Caco-2 (cell line): ENCODE results near the gene WASF3. TPM values are rescaled to one million over a fixed set of nuclear protein-coding genes. Genes with fewer than 3 reads are reported as not detected.

Experiments used
- BruUV-seq: library from RNA; stranded (reverse); fragments of 400-500 nt; replicated peaks from 2 replicates; lab custom pipeline; 2021; lab: Mats Ljungman, UMichigan
- CTCF ChIA-PET: fragments of 300-600 bp; sonication (Branson Sonifier 250); formaldehyde crosslinking; loops from one replicate; lab custom pipeline; 2022; ENCODE audit warnings: antibody characterized with exemption; lab: Charles Lee
- POLR2A ChIA-PET: fragments of 300-600 bp; sonication (Branson Sonifier 250); formaldehyde crosslinking; loops from one replicate; lab custom pipeline; 2022; ENCODE audit warnings: antibody characterized with exemption; lab: Charles Lee
- DNase-seq, 2 experiments: peaks; one replicate each; pipeline versions ENCODE4 v3.0.0 to v3.0.0-alpha.2; 2020 to 2022
- H3K27me3 ChIP-seq: replicated peaks from 2 replicates; pipeline ENCODE4 v1.6.0; 2011; ENCODE audit warnings: low read length; ENCODE audit not compliant: control insufficient read depth, insufficient read depth
- H3K36me3 ChIP-seq: 2 replicates; pipeline ENCODE4 v1.5.1; 2011; ENCODE audit warnings: low read length; ENCODE audit not compliant: control insufficient read depth, insufficient read depth
- H3K4me1 ChIP-seq: fragments of 250-450 bp; sonication (Bioruptor Pico); 2 replicates; pipeline ENCODE4 v1.5.1; 2020; ENCODE audit warnings: mild to moderate bottlenecking
- H3K4me3 ChIP-seq: 2 replicates; pipeline ENCODE4 v1.5.1; 2011; ENCODE audit warnings: low read depth, mild to moderate bottlenecking, control low read depth, low read length
- H3K9me3 ChIP-seq: fragments of 250-450 bp; sonication (Bioruptor Pico); 2 replicates; pipeline ENCODE4 v1.5.1; 2020; ENCODE audit warnings: mild to moderate bottlenecking, moderate library complexity
- H3K27ac Mint-ChIP-seq: one replicate; pipeline ENCODE4 v1.8.0; 2022; ENCODE audit warnings: mixed read lengths; ENCODE audit not compliant: unreplicated experiment
- H3K27me3 Mint-ChIP-seq: one replicate; pipeline ENCODE4 v1.8.0; 2022; ENCODE audit warnings: mixed read lengths; ENCODE audit not compliant: insufficient read depth, unreplicated experiment
- H3K36me3 Mint-ChIP-seq: one replicate; pipeline ENCODE4 v1.8.0; 2022; ENCODE audit warnings: mild to moderate bottlenecking, mixed read lengths; ENCODE audit not compliant: insufficient read depth, unreplicated experiment
- H3K4me1 Mint-ChIP-seq: one replicate; pipeline ENCODE4 v1.8.0; 2022; ENCODE audit warnings: low read depth, mixed read lengths; ENCODE audit not compliant: unreplicated experiment
- H3K4me3 Mint-ChIP-seq: one replicate; pipeline ENCODE4 v1.8.0; 2022; ENCODE audit warnings: mild to moderate bottlenecking, moderate library complexity, mixed read lengths; ENCODE audit not compliant: unreplicated experiment
- H3K9me3 Mint-ChIP-seq: one replicate; pipeline ENCODE4 v1.8.0; 2022; ENCODE audit warnings: mixed read lengths; ENCODE audit not compliant: unreplicated experiment
- intact Hi-C: fragments of 100-400 bp; cut with micrococcal nuclease; formaldehyde crosslinking; loops from one replicate; pipeline ENCODE4 v1.10.0; 2022; ENCODE audit not compliant: unreplicated experiment
- total RNA-seq: library from RNA; stranded (reverse); gene quantifications from 2 replicates; pipeline ENCODE4 v1.2.3, GENCODE V29; 2022
- TF ChIP-seq, protein P1 (sequence below), 2 experiments: fragments of 200-600 bp in 1 of 2; IDR thresholded peaks; 1 replicate in 1 of 2; 2 replicates in 1 of 2; pipeline versions ENCODE4 v1.5.1 to v1.8.0; 2011 to 2022; ENCODE audit warnings: antibody characterized with exemption in 1 of 2, control low read depth in 1 of 2, inconsistent platforms in 1 of 2, low read depth in 1 of 2, low read length in 1 of 2, mild to moderate bottlenecking in 1 of 2, moderate library complexity in 1 of 2; ENCODE audit not compliant: insufficient read depth in 1 of 2, severe bottlenecking in 1 of 2, unreplicated experiment in 1 of 2

Gene WASF3
- total RNA-seq, 1 experiment from 2014 or later, result not detected

DNA sequence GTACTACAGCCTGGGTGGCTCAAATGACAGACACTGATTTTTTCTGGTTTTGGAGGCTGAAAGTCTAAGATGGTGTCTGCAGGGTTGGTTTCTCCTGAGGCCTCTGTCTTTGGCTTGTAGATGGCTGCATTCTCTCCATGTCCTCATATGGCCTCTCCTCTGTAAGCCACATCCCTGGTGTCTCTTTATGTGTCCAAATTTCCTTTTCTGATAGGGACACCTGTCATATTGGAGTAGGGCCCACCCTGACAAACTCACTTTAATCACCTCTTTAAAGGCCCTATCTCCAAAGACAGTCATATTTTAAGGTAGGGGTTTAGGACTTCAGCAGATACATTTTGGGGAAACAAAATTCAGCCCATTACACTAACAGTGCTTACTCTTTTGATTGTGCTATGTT lies 32.0 kb upstream of the WASF3 start:
- H3K36me3 Mint-ChIP-seq, result no peaks in the 10 kb centered on the region
- BruUV-seq, result no TSS peak
- H3K27me3 Mint-ChIP-seq, result peaks cover 17% of the 10 kb centered on the region
- TF ChIP-seq, protein P1, sequence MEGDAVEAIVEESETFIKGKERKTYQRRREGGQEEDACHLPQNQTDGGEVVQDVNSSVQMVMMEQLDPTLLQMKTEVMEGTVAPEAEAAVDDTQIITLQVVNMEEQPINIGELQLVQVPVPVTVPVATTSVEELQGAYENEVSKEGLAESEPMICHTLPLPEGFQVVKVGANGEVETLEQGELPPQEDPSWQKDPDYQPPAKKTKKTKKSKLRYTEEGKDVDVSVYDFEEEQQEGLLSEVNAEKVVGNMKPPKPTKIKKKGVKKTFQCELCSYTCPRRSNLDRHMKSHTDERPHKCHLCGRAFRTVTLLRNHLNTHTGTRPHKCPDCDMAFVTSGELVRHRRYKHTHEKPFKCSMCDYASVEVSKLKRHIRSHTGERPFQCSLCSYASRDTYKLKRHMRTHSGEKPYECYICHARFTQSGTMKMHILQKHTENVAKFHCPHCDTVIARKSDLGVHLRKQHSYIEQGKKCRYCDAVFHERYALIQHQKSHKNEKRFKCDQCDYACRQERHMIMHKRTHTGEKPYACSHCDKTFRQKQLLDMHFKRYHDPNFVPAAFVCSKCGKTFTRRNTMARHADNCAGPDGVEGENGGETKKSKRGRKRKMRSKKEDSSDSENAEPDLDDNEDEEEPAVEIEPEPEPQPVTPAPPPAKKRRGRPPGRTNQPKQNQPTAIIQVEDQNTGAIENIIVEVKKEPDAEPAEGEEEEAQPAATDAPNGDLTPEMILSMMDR (IDR thresholded peaks at IDR 0.05; ENCODE audit: insufficient read depth in 1 of 2, low read depth in 1 of 2, low read length in 1 of 2, severe bottlenecking in 1 of 2, unreplicated experiment in 1 of 2), result no peak
- H3K4me3 ChIP-seq, result no peak overlapping the region
- H3K4me3 Mint-ChIP-seq, result no peak overlapping the region
- H3K27ac Mint-ChIP-seq, result no peak overlapping the region
- no peaks in the 10 kb centered on the region for H3K4me1 ChIP-seq
- H3K9me3 Mint-ChIP-seq, result no peaks in the 10 kb centered on the region
- DNase-seq, result no peak
- no peaks in the 10 kb centered on the region; the same call in 1 of the 2 replicates for H3K9me3 ChIP-seq
- POLR2A ChIA-PET, result no interaction called here
- H3K36me3 ChIP-seq, result no peaks in the 10 kb centered on the region
- no peaks in the 10 kb centered on the region for H3K27me3 ChIP-seq
- H3K4me1 Mint-ChIP-seq, result no peaks in the 10 kb centered on the region
- intact Hi-C loops, result no loop called here
- CTCF ChIA-PET, result no interaction called here

DNA sequence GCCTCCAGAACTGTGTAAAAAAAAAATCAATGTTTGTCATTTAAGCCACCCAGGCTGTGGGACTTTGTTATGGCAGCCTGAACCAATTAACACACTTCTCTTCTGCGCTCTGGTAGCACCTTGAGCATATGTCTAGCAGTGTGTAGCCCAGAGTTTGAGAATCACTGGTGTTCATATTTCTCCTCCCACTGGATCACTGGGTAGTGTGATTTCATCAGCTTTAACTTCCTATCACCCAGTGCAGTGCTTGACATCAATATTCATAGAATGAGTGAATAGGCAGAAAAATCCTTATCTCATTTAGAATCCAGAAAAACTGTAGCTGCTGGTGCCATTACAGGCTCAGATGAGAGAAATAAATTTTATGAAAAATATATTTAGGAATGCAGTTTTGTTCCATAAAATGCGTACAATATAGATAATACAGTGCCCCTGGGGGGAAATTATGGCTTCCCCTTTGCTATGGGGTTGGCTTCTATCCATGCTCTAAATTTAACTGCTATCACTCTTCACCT lies 30.7 kb upstream of the WASF3 start:
- H3K4me3 Mint-ChIP-seq, result no peak overlapping the region

DNA sequence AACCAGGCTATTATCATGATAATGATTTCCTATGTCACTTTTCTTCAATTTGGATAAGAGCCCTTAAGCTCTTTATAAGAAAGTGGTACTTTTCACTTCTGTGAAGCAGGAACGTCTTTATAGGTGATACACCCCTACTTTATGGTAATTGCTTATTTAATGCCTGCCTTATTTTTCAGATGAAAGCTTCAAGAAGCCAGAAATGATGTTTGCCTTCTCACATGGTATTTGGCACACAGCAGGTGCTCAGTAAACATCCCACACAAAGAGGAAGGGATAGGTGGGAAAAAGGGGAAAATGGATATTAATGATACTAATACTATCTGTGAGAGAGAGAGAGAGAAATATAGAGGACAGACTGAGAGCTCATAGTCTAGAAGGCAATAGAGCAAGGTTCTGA lies 29.0 kb upstream of the WASF3 start:
- Mint-ChIP-seq H3K36me3 (no peaks in the 10 kb centered on the region), H3K4me3 (no peak overlapping the region), H3K27me3 (peaks cover 14% of the 10 kb centered on the region), H3K4me1 (no peaks in the 10 kb centered on the region), H3K27ac (no peak overlapping the region), H3K9me3 (no peaks in the 10 kb centered on the region)
- TF ChIP-seq, protein P1 (IDR thresholded peaks at IDR 0.05; ENCODE audit: insufficient read depth in 1 of 2, low read depth in 1 of 2, low read length in 1 of 2, severe bottlenecking in 1 of 2, unreplicated experiment in 1 of 2), result no peak
- BruUV-seq, result no TSS peak
- ChIA-PET CTCF (no interaction called here), POLR2A (no interaction called here)
- intact Hi-C loops, result no loop called here
- H3K4me1 ChIP-seq, result no peaks in the 10 kb centered on the region
- no peak for DNase-seq
- no peak overlapping the region for H3K4me3 ChIP-seq
- no peaks in the 10 kb centered on the region; the same call in 1 of the 2 replicates for H3K9me3 ChIP-seq
- H3K27me3 ChIP-seq, result no peaks in the 10 kb centered on the region; the same call in 1 of the 2 replicates
- H3K36me3 ChIP-seq, result no peaks in the 10 kb centered on the region

More for the DNA sequence above, 30.7 kb upstream of the WASF3 start:
- H3K36me3 Mint-ChIP-seq, result no peaks in the 10 kb centered on the region
- H3K4me3 ChIP-seq, result no peak overlapping the region
- ChIA-PET POLR2A (no interaction called here), CTCF (no interaction called here)
- H3K4me1 ChIP-seq, result no peaks in the 10 kb centered on the region
- DNase-seq, result no peak
- no peaks in the 10 kb centered on the region for H3K27me3 ChIP-seq
- H3K27ac Mint-ChIP-seq, result no peak overlapping the region
- TF ChIP-seq, protein P1 (IDR thresholded peaks at IDR 0.05; ENCODE audit: insufficient read depth in 1 of 2, low read depth in 1 of 2, low read length in 1 of 2, severe bottlenecking in 1 of 2, unreplicated experiment in 1 of 2), result no peak
- no peaks in the 10 kb centered on the region; the same call in 1 of the 2 replicates for H3K9me3 ChIP-seq
- H3K9me3 Mint-ChIP-seq, result no peaks in the 10 kb centered on the region
- no peaks in the 10 kb centered on the region for H3K36me3 ChIP-seq
- intact Hi-C loops, result no loop called here
- no TSS peak for BruUV-seq
- peaks cover 17% of the 10 kb centered on the region for H3K27me3 Mint-ChIP-seq
- H3K4me1 Mint-ChIP-seq, result no peaks in the 10 kb centered on the region
